B cell (primary cell): ENCODE measurements around the gene AK1. TPM values are rescaled to one million over a fixed set of nuclear protein-coding genes. Genes with fewer than 3 reads are reported as not detected.
"Not testable (repeated sequence)": the region's sequence is repeated elsewhere in the genome, so short reads cannot be mapped to it uniquely, and the experiment has no call there.

Experiments used
- ATAC-seq: fragments of 200-7000 bp; cut with Tn5 transposase; one replicate; pipeline ENCODE4 v1.10.0; 2021; ENCODE audit warnings: low read depth, mild to moderate bottlenecking, moderate number of reproducible peaks, moderate library complexity
- CTCF ChIA-PET: fragments of 350-600 bp; sonication (Branson Sonifier 250); formaldehyde crosslinking; loops from one replicate; lab custom pipeline; 2021; ENCODE audit warnings: antibody characterized with exemption, inconsistent platforms; lab: Charles Lee
- POLR2A ChIA-PET: fragments of 350-600 bp; sonication (Branson Sonifier 250); formaldehyde crosslinking; loops from one replicate; lab custom pipeline; 2021; ENCODE audit warnings: antibody characterized with exemption; lab: Charles Lee
- DNase-seq: peaks from one replicate; pipeline ENCODE4 v3.0.0; 2013
- H2AFZ ChIP-seq: 2 replicates; pipeline ENCODE4 v1.6.1; 2012; ENCODE audit warnings: mild to moderate bottlenecking, low read depth, low read length; ENCODE audit not compliant: insufficient read depth, poor library complexity, severe bottlenecking
- H3K27ac ChIP-seq, 2 donors: 1 replicate in 1 of 2; 2 replicates in 1 of 2; pipeline ENCODE4 v1.5.1; 2012 to 2013; ENCODE audit warnings: low read length in 2 of 2, mild to moderate bottlenecking in 2 of 2, moderate library complexity in 1 of 2
- H3K27me3 ChIP-seq, 4 experiments: fragments of 200-600 bp in 1 of 4; sonication (generic) in 1 of 4; replicated peaks in 1 of 4; 1 replicate in 2 of 4; 2 replicates in 2 of 4; pipeline versions ENCODE4 v1.6.1 to v1.7.0; 2013 to 2016; ENCODE audit warnings: low read length in 3 of 4, mild to moderate bottlenecking in 2 of 4, mixed read lengths in 1 of 4, moderate library complexity in 1 of 4; ENCODE audit not compliant: insufficient read depth in 4 of 4, control insufficient read depth in 3 of 4; ENCODE audit errors: control extremely low read depth in 1 of 4
- H3K36me3 ChIP-seq, 2 experiments: replicated peaks in 1 of 2; 1 replicate in 1 of 2; 2 replicates in 1 of 2; pipeline versions ENCODE4 v1.6.1 to v1.7.1; 2013; ENCODE audit warnings: low read length in 1 of 2; ENCODE audit not compliant: insufficient read depth in 2 of 2, control insufficient read depth in 1 of 2; ENCODE audit errors: control extremely low read depth in 1 of 2, extremely low read depth in 1 of 2
- H3K4me1 ChIP-seq, 2 donors: fragments of 200-600 bp in 1 of 2; sonication (generic) in 1 of 2; 1 replicate in 1 of 2; 2 replicates in 1 of 2; pipeline versions ENCODE4 v1.5.1 to v1.6.1; 2013 to 2017; ENCODE audit warnings: low read length in 2 of 2; ENCODE audit not compliant: control insufficient read depth in 2 of 2, insufficient read depth in 2 of 2
- H3K4me2 ChIP-seq: replicated peaks from 2 replicates; pipeline ENCODE3; 2012; ENCODE audit warnings: mild to moderate bottlenecking, low read depth, low read length; ENCODE audit not compliant: poor library complexity, severe bottlenecking
- H3K4me3 ChIP-seq, 5 experiments: fragments of 200-600 bp in 1 of 5; sonication (generic) in 1 of 5; 1 replicate in 3 of 5; 2 replicates in 2 of 5; pipeline versions ENCODE4 v1.5.1 to v1.7.0; 2011 to 2016; ENCODE audit warnings: low read length in 4 of 5, mild to moderate bottlenecking in 4 of 5, low read depth in 2 of 5, control low read depth in 1 of 5, moderate library complexity in 1 of 5; ENCODE audit not compliant: insufficient read depth in 1 of 5; ENCODE audit errors: control extremely low read depth in 1 of 5, extremely low read depth in 1 of 5
- H3K79me2 ChIP-seq: fragments of 200-600 bp; sonication (generic); one replicate; pipeline ENCODE4 v1.6.0; 2016; ENCODE audit warnings: low read length; ENCODE audit not compliant: control insufficient read depth, insufficient read depth
- H3K9ac ChIP-seq: fragments of 200-600 bp; sonication (generic); 2 replicates; pipeline ENCODE4 v1.6.1; 2017; ENCODE audit warnings: mild to moderate bottlenecking, low read length, moderate library complexity
- H3K9me3 ChIP-seq, 3 donors: one replicate each; pipeline versions ENCODE4 v1.6.1 to v1.7.1; 2013; ENCODE audit warnings: low read length in 2 of 3; ENCODE audit not compliant: control insufficient read depth in 2 of 3, insufficient read depth in 1 of 3; ENCODE audit errors: control extremely low read depth in 1 of 3
- H4K20me1 ChIP-seq: 2 replicates; pipeline ENCODE4 v1.6.0; 2012; ENCODE audit warnings: mild to moderate bottlenecking, low read length; ENCODE audit not compliant: insufficient read depth, control insufficient read depth, poor library complexity, severe bottlenecking
- H3K27ac Mint-ChIP-seq: one replicate; pipeline ENCODE4 v1.8.0; 2021; ENCODE audit warnings: mixed read lengths
- H3K27me3 Mint-ChIP-seq: one replicate; pipeline ENCODE4 v1.8.0; 2021; ENCODE audit warnings: mixed read lengths
- H3K4me1 Mint-ChIP-seq: one replicate; pipeline ENCODE4 v1.8.0; 2021; ENCODE audit warnings: mixed read lengths
- H3K4me3 Mint-ChIP-seq: one replicate; pipeline ENCODE4 v1.8.0; 2021; ENCODE audit warnings: mixed read lengths
- H3K9me3 Mint-ChIP-seq: one replicate; pipeline ENCODE4 v1.8.0; 2022; ENCODE audit warnings: mixed read lengths; ENCODE audit not compliant: insufficient read depth
- EZH2 ChIP-seq: IDR thresholded peaks from 2 replicates; pipeline ENCODE4 v1.6.1; 2012; ENCODE audit warnings: borderline replicate concordance, low read depth, mild to moderate bottlenecking, moderate library complexity, low read length; ENCODE audit not compliant: insufficient read depth, poor library complexity, severe bottlenecking
- WGBS: methylation state at CpG from one replicate; pipeline ENCODE4 v1.1.5; 2013; ENCODE audit warnings: missing lambda C conversion rate; ENCODE audit not compliant: insufficient coverage; 5-methylcytosine and 5-hydroxymethylcytosine counted together
- intact Hi-C: fragments of 100-400 bp; cut with micrococcal nuclease; formaldehyde crosslinking; loops from one replicate; pipeline ENCODE4 v1.10.0; 2022
- polyA plus RNA-seq: library from polyadenylated mRNA; depleted of rRNA; stranded (reverse); fragments of >200 nt; gene quantifications from 2 replicates; pipeline ENCODE4 v1.2.3, GENCODE V29; 2012
- total RNA-seq, 2 donors: library from RNA; stranded (reverse); fragments of 120-200 nt in 1 of 2; gene quantifications; 1 replicate in 1 of 2; 2 replicates in 1 of 2; pipeline versions ENCODE4 v1.2.3 to v1.2.4, GENCODE V29; 2013 to 2022
- TF ChIP-seq, protein P1 (sequence below): fragments of 200-600 bp; IDR thresholded peaks from one replicate; pipeline ENCODE4 v1.8.0; 2022; ENCODE audit warnings: antibody characterized with exemption, mild to moderate bottlenecking

AK1 gene
- total and polyA plus RNA-seq, 2 donors (not counting 1 experiment from before 2014, with no cell fraction given), result 28.0 to 31.8 TPM

DNA sequence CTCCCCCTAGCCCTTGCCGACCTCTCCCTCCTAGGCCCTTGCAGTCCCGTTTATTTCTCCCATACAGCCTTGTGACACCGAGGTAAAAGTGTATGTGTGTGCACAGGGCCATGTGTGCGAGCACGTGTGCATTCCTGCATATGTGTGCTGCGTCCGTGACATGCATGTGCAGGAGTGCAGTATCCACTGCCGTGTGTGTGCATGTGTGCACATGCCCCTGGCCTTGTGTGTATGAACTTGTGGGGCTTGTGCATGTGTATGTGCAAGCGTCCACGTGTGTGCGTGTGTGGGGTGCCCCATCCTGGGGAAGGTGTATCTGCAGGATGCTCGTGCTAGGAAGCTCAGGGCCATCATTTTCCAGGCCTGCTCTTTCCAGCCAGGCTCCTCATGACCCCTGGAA lies 6.6 kb downstream of the AK1 start:
- H3K27ac Mint-ChIP-seq, result no peak overlapping the region
- POLR2A ChIA-PET, result interaction anchor here (1.0 to 1.6 kb wide), 3 partner anchors 39 to 100 kb away, joined by 3 to 10 read pairs (median 4); no protein-coding TSS in a partner anchor

GRCh38 chr9:127870153-127870491 lies 7.4 kb downstream of the AK1 start:
- H3K9me3 ChIP-seq, H2AFZ ChIP-seq, H4K20me1 ChIP-seq, H3K79me2 ChIP-seq, H3K27ac Mint-ChIP-seq, ATAC-seq, H3K27me3 Mint-ChIP-seq, H3K27me3 ChIP-seq, DNase-seq, H3K9ac ChIP-seq, H3K36me3 ChIP-seq, H3K9me3 Mint-ChIP-seq, H3K4me2 ChIP-seq, H3K27ac ChIP-seq, H3K4me3 ChIP-seq, H3K4me3 Mint-ChIP-seq: not testable (repeated sequence)
- intact Hi-C loops, result loop anchor here (1.0 to 2.0 kb wide), 3 partner anchors 51 to 135 kb away; partner anchors contain the start of genes CDK9 and TOR2A
- ChIA-PET POLR2A (interaction anchor here (0.6 to 1.6 kb wide), 19 partner anchors 19 to 373 kb away, joined by 3 to 11 read pairs (median 4); partner anchors contain the start of genes ST6GALNAC4 and TOR2A), CTCF (interaction anchor here (0.7 to 13.7 kb wide), 61 partner anchors 9 to 655 kb away, joined by 3 to 237 read pairs (median 6); partner anchors contain the start of genes CDK9, FPGS, PTRH1 and SH2D3C)
- TF ChIP-seq, protein P1, sequence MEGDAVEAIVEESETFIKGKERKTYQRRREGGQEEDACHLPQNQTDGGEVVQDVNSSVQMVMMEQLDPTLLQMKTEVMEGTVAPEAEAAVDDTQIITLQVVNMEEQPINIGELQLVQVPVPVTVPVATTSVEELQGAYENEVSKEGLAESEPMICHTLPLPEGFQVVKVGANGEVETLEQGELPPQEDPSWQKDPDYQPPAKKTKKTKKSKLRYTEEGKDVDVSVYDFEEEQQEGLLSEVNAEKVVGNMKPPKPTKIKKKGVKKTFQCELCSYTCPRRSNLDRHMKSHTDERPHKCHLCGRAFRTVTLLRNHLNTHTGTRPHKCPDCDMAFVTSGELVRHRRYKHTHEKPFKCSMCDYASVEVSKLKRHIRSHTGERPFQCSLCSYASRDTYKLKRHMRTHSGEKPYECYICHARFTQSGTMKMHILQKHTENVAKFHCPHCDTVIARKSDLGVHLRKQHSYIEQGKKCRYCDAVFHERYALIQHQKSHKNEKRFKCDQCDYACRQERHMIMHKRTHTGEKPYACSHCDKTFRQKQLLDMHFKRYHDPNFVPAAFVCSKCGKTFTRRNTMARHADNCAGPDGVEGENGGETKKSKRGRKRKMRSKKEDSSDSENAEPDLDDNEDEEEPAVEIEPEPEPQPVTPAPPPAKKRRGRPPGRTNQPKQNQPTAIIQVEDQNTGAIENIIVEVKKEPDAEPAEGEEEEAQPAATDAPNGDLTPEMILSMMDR, result peak; percentile 41
- peaks cover 10 to 23% of the 10 kb centered on the region in 2 donors for H3K4me1 ChIP-seq
- H3K4me1 Mint-ChIP-seq, result peaks cover 19% of the 10 kb centered on the region
- WGBS, result 71% methylated on average over 8 of the region's 9 CpGs

More for the DNA sequence above, 6.6 kb downstream of the AK1 start:
- no peaks in the 10 kb centered on the region for H3K9me3 ChIP-seq
- H2AFZ ChIP-seq, result no peak overlapping the region
- no peaks in the 10 kb centered on the region for H3K36me3 ChIP-seq
- CTCF ChIA-PET, result interaction anchor here (1.0 to 13.7 kb wide), 16 partner anchors 10 to 656 kb away, joined by 3 to 237 read pairs (median 12); partner anchors contain the start of genes PTRH1, SH2D3C, ST6GALNAC4 and ST6GALNAC6
- Mint-ChIP-seq H3K4me3 (no peak overlapping the region), H3K27me3 (no peaks in the 10 kb centered on the region), H3K4me1 (peaks cover 11% of the 10 kb centered on the region), H3K9me3 (no peaks in the 10 kb centered on the region)
- no peak for TF ChIP-seq EZH2
- TF ChIP-seq, protein P1, result no peak
- H3K27me3 ChIP-seq, result peaks cover 0 to 1% (median 0%) of the 10 kb centered on the region in 4 experiments
- intact Hi-C loops, result loop anchor here (1.0 to 2.0 kb wide), 3 partner anchors 50 to 136 kb away; partner anchors contain the start of genes CDK9 and TOR2A
- no peak overlapping the region for H3K4me3 ChIP-seq
- H4K20me1 ChIP-seq, result no peaks in the 10 kb centered on the region
- H3K9ac ChIP-seq, result no peak overlapping the region
- peaks cover 2 to 16% of the 10 kb centered on the region in 2 donors for H3K4me1 ChIP-seq
- DNase-seq (peak; percentile 20), ATAC-seq (no peak)
- H3K79me2 ChIP-seq, result peaks cover under 1% of the 10 kb centered on the region
- H3K4me2 ChIP-seq, result no peak overlapping the region
- 98% methylated on average over 9 of the region's 12 CpGs for WGBS
- no peak overlapping the region for H3K27ac ChIP-seq
